GM18519 (cell line): ENCODE measurements around the gene UTP3.
"Not testable (repeated sequence)": the region's sequence is repeated elsewhere in the genome, so short reads cannot be mapped to it uniquely, and the experiment has no call there.

Source experiments
- ATAC-seq: cut with Tn5 transposase; IDR thresholded peaks from one replicate; pipeline ENCODE4 v1.9.1; 2021; ENCODE audit warnings: mild to moderate bottlenecking, moderate library complexity; ENCODE audit not compliant: unreplicated experiment, low FRiP score

UTP3 gene

DNA sequence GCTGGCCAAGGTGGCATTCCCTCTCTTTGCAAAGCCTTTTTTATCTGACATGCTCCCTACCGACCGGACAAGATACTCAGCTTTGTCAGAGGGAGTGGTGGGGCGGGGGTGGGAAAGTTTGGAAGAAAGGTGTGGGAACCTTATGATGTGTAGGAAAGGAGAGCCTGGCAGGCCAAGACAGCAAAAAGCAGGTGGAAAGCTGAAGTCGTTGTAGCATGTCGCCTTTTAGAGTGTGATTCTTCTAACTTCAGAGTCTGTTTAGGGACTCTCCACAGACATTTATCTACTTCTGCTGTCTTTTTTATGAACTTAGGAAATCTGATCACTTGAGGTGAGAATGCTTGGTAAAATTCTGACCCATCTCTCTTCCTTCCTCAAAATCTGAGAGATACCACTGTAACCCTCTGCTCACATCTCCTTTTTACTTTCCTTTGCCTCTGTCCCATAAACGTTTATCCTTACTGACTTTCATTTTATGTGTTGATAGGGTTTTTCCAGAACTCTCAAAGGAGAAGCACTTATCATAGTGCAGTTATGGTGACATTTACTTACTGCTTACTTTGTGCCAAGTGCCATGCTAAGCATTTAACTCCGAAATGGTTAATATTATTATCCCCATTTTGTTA, 25.2 kb downstream of the UTP3 start:
- no peak for ATAC-seq

DNA sequence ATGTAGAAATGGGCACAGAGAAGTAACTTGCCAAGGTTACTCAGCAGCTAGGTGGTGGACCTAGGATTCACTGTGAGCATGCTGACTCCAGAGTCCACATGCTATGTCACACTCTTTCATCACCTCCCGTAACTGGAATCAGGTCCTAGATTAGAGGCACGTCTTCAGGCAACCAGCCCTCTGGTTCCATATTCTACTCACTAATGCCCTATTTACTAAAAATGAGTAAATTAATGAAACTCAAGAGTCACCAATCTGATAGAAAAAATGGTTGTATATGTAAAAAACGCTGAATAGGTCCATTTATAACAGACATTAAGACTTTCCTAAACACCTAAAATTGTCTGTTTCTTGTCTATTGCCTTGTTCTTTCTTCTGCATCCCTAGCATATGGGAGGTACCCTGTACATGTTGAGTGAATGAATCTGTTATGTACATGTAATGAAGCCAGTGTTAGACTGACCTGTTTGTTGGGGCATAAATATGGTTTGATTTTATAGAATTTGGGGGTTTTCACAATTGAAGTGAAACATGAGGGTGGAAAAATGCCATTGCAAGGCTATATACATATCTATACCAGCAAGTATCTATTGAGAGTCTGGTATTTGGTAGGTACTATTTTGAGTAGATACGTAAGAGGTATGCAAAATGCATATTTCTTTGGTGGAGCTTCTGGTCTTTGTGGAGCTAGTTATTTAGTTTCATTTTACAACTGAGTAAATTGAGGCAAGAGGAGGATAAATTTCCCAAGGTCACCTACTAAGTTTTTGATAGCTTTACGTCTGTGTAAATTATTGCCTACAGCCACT, 26.0 kb downstream of the UTP3 start:
- ATAC-seq = peak; percentile 54

DNA sequence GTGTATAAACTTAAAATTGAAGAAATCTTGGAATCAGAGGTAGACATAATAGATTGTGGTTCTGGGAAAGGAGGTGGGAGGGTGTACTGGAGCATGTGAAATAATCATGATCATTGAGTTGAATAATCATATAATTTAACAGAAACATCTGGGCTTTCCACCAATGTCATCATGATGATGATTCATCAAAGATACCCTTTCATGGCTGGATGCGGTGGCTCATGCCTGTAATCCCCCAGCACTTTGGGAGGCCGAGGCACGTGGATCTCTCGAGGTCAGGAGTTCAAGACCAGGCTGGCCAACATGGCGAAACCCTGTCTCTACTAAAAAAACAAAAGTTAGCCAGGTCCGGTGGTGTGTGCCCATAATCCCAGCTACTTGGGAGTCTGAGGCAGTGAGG, 26.8 kb downstream of the UTP3 start:
- ATAC-seq = no peak

DNA sequence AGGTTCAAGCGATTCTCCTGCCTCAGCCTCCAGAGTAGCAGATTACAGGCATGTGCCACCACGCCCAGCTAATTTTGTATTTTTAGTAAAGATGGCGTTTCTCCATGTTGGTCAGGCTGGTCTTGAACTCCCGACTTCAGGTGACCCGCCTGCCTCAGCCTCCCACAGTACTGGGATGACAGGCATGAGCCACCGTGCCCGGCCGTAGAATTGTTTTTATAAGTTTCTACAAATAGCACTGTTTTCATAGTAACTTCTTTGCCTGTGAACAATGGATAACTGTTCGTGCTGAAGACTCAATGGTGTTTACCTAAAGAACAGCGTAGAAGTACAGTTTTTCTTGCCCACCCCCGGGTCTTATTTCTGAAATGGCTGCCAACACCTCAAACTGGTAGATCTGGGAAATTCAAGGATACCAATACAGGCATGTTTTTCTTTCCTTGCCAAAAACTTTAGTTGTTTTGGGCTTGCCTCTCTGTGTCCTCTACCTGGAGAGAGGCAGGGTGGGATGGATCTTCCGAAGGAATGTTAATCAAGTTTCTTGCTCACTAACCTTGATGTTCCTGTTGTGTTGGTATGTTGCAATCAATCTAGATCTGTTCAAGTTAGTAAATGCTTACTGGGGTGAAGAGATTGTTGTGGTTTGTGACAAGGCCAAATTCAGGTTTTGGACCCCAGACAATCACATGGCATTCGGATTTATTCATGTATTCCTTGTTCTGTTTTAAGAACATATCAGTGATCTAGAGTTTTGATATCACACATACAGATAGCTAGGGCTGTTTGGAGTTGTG, 30.7 kb downstream of the UTP3 start:
- ATAC-seq = no peak

DNA sequence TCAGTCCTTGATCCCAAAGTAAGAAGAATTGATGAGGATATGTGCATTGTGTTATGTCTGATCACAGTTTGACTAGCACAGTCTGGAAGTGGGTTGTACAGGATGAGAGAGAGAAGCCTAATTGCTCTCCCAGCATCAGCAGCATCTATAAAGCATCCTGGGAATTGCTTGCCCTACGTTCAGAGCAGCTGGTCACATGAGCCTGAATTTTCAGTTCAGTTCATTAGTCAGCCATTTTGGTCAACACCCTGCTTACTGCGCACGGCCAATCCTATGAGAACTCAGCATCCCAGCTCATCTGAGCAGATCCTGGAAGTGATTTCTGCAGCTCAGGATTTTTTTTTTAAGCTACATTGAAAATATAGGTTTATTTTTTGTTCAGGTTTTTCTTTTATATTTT, 33.4 kb downstream of the UTP3 start, which contains the start of gene RUFY3:
Gene RUFY3, plus strand, starts transcription at position 218 of the 400 bp plus-strand sequence. CDS start 610 bp downstream, outside the sequence.
- ATAC-seq = no peak

DNA sequence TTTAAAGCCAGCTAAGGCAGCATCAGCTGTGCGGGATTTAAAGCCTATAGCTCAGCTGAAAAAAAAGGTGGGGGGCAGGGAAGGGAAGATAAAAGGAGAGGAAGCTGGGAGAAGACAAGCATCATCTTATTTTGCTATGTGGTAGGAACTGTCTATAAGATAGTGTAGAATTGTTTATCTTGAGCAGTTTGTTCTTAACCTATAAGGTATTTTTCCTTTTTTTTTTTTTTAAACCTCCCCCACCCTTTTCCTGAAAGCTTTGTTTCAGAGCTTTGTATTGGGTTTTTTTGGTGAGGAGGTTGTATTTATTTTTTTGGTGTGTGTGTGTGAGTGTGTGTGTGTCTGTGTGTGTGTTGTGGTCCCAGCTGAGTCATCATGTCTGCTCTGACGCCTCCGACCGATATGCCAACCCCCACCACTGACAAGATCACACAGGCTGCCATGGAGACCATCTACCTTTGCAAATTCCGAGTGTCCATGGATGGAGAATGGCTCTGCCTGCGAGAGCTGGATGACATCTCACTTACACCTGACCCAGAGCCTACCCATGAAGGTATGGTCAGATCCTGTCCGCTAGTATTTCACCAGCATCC, 34.0 kb downstream of the UTP3 start:
- ATAC-seq = no peak

DNA sequence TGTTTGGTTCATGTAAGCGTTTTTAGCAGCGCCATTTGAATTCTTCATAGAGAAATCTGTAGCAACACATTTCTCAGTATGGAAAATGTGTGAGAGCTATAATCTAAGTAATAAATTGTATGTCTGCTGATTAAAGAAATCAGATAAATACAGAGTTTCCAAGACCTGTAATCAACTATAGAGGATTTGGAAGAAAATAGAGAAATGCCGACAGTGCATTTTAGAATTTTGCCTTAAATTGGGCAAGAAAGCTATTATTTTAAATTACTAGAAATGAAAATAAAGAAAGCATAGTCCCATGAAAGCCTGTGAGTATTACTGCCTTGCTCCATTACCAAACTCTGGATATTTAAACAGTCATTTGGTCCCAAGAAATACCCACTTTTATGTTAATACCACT, 36.1 kb downstream of the UTP3 start:
- no peak for ATAC-seq

DNA sequence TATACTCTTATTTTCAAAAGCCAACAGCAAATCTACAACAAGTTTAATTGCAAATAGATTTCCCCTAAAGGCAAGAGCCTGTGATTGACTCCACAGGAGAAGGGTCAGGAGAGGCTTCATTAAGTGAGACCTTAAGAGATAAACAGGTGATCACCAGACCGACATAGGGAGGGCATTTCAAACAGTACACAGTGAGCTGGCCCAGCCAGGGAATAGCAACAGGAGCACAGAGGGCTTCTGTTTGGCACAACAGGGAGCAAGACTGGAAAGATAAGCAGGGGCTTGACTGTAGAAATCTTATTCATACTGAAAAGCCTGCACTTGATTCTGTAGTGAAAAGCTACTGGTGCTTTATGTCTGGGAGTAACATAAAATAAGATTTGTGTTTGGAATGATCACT, 37.3 kb downstream of the UTP3 start:
- no peak for ATAC-seq

DNA sequence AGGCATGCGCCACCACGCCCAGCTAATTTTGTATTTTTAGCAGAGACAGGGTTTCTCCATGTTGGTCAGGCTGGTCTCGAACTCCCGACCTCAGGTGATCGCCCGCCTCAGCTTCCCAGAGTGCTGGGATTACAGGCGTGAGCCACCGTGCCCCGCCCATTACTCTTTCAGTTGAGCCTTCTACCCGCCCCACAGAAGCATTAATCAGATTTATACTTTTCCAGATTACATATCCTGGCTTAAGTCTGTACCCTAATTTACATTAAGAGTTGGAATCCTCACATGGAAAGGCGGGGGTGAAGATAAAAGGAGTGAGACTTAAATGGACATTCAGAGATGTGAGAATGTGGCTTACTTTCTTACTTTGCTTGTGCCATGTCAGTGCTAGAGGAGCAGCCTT, 38.2 kb downstream of the UTP3 start:
- not testable (repeated sequence) for ATAC-seq

DNA sequence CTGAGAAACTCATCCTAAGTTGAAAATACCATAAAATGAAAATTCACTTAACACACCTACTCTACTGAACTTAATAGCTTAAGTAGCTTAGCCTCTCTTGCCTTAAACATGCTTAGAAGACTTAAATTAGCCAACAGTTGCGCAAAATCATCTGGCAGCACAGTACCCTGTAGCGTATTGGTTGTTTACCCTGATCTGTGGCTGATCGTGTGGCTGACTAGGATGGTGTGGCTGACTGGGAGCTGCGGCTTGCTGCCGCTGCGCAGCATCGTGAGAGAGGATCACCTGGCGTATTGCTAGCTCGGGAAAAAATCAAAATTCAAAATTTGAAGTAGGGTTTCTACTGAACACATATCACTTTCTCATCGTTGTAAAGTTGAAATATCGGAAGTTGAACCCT, 39.8 kb downstream of the UTP3 start:
- ATAC-seq = no peak

DNA sequence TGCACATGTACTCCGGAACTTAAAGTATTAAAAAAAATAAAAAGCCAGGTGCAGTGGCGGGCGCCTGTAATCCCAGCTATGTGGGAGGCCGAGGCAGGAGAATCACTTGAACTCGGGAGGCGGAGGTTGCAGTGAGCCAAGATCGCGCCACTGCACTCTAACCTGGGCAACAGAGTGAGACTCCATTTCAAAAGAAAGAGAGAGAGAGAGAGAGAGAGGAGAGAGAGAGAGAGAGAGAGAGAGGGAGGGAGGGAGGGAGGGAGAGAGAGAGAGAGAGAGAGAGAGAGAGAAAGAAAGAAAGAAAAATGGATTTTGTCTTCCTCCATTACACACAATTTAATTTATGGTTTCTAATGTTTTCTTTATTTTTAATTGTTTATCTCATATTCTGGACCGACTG, 44.5 kb downstream of the UTP3 start:
- not testable (repeated sequence) for ATAC-seq

DNA sequence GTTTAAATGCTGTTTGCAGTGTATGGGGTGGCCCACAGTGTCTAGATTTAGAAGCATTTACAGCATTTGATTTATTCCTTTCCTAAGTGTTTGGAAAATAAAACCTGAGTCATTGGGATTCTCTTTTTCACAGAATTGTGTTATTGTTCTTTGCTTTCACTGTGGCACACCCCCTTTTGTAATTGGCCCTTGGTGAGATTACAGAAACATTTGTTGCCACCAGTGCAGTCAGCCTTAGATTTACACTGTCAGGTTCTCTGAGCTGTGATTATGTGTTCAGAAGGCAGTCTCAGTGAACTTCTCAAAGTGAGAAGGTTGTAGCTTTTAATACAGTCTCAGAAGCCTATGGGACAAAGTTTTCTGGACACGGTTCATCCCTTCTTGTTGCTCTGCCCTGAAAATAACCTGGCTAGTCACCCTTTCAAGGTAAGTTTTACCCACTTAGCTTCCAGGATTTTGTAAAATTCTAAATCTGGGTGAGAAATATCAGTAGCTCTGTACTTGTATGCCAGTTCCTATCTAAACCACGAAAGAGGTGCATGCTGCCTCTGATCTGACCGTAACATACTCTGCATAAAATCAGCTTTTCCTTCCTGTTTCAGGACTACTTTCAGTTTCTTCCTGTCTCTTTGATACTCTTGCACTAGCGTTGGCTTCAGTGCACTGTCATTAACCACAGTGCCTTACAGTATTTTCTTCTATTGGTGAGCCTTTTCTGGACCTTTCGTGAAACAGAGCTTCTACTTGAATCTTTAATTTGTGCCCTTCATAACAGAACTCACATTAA, 46.0 kb downstream of the UTP3 start:
- peak; percentile 93 for ATAC-seq

DNA sequence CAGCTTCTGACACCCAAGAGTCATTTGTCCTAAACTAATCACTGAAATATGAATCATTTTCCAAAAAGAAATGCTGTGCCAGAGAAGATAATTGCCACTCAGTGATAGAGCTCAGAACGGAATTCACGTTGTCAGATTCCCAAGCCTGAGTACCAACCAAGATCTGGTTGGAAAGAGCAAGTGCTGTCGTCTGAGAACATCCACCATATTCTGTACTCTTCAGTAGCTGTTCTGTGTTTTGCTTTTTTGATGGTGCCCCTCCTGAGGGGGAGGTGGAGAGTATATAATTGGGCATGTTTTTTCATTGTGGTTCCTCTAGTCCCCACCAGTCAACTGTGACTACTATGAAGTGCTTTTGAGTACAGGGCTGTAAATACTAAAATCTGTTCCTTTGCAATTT, 46.6 kb downstream of the UTP3 start:
- ATAC-seq = peak; percentile 0

DNA sequence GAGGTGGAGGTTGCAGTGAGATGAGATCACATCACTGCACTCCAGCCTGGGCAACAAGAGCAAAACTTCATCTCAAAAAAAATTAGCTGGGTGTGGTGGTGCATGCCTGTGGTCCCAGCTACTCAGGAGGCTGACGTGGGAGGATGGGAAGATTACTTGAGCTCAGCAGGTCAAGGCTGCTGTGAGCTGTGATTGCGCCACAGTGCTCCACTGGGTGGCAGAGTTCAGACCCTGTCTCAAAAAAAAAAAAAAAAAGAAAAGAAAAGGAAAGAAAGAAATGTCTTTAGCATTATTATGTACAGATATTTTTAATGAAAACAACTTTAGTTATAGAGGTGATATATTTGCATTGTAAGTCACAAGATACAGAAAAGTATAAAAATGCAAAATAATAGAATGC, 47.6 kb downstream of the UTP3 start:
- ATAC-seq = not testable (repeated sequence)

DNA sequence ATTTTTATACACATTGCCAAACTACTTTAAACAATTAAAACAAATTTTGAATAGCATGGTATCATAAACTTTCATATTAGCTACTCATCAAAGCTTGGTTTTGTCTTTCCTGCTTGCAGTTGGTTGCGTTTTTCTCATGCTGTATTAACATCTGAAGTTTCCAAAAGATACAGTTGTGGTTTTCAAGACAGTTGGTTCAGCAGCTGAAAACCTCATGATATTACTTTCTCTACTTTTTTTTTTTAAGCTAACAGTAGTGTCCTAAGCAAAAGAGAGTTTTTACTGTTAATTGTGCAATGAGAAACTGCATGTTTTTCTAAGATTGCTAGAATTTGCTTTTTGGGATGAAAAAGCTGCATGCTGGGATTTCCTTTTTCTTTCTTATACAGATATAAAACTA, 48.7 kb downstream of the UTP3 start:
- ATAC-seq = no peak

DNA sequence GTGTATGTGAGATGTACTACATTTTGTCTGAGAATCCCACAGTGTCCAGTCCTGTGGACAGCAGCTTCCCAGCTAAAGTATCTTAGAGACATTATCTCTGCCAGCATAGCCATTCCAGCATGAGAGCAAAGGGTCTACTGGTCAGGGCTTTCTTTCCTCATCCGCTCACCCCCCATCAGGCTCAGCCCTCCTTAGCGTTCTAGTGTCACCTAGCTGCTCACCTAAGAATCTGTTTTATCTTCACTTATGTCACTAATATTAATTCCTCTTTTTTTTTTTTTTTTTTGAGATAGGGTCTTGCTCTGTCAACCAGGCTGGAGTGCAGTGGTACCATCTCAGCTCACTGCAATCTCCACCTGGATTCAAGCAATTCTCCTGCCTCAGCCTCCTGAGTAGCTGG, 49.1 kb downstream of the UTP3 start:
- no peak for ATAC-seq

DNA sequence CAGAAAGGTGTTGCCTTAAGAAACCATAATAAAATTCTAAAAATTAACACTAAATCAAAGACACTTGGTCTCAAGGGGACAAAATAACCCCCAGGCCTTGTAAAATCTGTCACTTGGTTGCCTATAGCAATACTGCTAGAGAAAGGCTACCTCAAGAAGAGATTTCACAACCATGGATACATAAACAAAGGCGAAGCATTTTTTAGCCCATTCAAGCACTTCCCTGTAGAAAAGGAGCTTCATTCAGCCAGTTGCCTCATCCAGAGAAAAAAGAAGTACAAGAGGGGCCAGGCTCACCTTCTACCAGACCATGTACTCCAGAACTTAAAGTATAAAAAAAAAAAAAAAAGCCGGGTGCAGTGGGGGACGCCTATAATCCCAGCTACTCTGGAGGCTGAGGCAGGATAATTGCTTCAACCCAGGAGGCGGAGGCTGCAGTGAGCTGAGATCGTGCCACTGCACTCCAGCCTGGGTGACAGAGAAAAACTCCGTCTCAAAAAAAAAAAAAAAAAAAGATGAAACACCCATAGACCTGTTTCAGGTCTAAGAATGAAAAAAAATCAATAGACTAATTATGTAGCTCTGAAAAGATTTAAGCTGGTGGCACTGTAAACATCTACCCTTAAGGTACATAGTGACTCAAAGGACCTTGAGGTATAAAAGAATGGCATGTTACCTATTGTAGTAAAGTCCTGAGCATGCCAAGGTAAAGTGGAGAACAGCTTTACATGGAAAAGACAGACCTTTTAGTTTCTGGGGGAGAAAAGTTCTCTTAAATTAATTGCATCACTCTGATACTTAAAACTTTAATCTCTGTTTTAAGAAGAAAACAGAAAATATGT, 51.4 kb downstream of the UTP3 start:
- ATAC-seq = no peak
